Measurements from ENCODE around the gene CBFA2T3.

The CBFA2T3 gene

GRCh38 chr16:88830783-88831182, 146.2 kb downstream of the CBFA2T3 start:
- DNase-seq = no peak

DNA sequence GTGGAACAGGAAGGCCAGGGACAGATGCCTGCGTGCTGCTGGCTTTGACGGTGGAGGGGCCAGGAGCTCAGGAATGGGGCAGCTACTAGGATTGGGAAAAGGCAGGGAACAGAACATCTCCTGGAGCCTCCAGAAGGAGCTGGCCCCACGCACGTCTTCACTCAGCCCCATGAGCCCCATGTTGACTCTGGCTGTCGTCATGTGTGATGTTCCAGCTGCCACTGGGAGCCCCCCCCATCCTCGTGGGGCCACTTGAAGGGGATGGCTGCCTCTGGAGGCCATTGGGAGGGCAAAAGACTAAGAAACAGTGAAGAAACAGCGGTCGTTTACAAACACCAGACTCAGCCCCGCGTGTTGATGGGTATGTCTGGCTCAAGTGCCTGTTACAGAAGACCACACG, 146.7 kb downstream of the CBFA2T3 start:
- DNase-seq = no peak

GRCh38 chr16:88828711-88829110, 148.3 kb downstream of the CBFA2T3 start:
- DNase-seq = no peak

GRCh38 chr16:88827727-88828126, 149.3 kb downstream of the CBFA2T3 start:
- no peak for DNase-seq

- DNase-seq = no peak
Measured at GRCh38 chr16:88826070-88826840, 150.8 kb downstream of the CBFA2T3 start.

- no peak for DNase-seq
Measured at GRCh38 chr16:88825146-88825545, 151.9 kb downstream of the CBFA2T3 start.
